Nephron progenitor cell (in vitro differentiated cells): ENCODE data around the gene DCST1.

Experiments used
- DNase-seq: peaks from one replicate; pipeline ENCODE4 v3.0.0; 2021
- H3K27ac Mint-ChIP-seq: 2 replicates; pipeline ENCODE4 v1.8.0; 2021; ENCODE audit warnings: mild to moderate bottlenecking, moderate library complexity, mixed read lengths
- H3K27me3 Mint-ChIP-seq: 2 replicates; pipeline ENCODE4 v1.8.0; 2021; ENCODE audit warnings: mild to moderate bottlenecking, low read depth, mixed read lengths; ENCODE audit not compliant: poor library complexity
- H3K36me3 Mint-ChIP-seq: 2 replicates; pipeline ENCODE4 v1.8.0; 2021; ENCODE audit warnings: low read depth, mixed read lengths
- H3K4me1 Mint-ChIP-seq: 2 replicates; pipeline ENCODE4 v1.8.0; 2021; ENCODE audit warnings: mixed read lengths
- H3K4me3 Mint-ChIP-seq: 2 replicates; pipeline ENCODE4 v1.8.0; 2021; ENCODE audit warnings: mild to moderate bottlenecking, moderate library complexity, mixed read lengths
- H3K9me3 Mint-ChIP-seq: 2 replicates; pipeline ENCODE4 v1.8.0; 2021; ENCODE audit warnings: mild to moderate bottlenecking, moderate library complexity, mixed read lengths
- TF ChIP-seq, protein P1 (sequence below): fragments of 200-600 bp; sonication (generic); IDR thresholded peaks from 2 replicates; pipeline ENCODE4 v1.5.0; 2021; ENCODE audit warnings: antibody characterized with exemption

DCST1 gene

DNA sequence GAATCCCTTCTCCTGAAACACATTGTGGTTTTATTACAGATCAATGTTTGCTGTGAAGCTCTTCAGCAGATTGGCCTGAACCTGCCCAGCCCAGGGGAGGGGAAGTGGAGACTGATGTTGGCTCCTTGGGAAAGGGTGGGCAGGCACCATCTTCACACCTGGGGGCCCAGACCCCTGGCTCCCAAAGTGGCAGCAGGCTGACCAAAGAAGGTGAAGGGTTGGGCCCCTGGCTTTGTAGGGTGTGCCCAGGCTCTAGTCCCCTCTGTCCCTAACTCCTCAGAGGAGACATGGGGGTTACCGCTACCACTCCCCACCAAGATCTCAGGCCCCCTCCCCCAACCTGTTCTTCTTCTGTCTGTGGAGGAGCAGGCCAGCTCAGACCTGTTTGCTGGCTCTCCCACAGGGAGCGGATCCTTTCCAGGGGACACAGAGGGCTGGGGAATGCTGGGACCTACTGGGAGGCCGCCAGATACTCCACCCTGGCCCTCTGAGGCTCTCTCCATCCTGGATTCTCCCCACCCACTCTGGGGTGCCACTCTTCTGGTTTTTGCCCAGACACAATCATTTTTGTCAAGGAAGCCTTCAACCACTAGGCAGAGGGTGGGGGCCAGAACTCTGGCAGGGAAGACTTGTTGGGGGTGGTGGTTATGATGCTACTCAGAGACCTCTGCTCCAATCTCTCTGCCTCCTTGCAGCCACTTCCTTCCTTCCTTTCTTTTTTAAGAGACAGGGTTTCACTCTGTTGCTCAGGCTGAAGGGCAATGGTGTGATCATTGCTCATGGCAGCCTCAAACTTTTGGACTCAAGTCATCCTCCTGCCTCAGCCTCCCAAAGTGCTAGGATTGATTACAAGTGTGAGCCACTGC, 40.0 kb downstream of the DCST1 start:
- H3K27ac Mint-ChIP-seq: no peak overlapping the region
- H3K27me3 Mint-ChIP-seq: peaks cover 13% of the 10 kb centered on the region
- TF ChIP-seq, protein P1, sequence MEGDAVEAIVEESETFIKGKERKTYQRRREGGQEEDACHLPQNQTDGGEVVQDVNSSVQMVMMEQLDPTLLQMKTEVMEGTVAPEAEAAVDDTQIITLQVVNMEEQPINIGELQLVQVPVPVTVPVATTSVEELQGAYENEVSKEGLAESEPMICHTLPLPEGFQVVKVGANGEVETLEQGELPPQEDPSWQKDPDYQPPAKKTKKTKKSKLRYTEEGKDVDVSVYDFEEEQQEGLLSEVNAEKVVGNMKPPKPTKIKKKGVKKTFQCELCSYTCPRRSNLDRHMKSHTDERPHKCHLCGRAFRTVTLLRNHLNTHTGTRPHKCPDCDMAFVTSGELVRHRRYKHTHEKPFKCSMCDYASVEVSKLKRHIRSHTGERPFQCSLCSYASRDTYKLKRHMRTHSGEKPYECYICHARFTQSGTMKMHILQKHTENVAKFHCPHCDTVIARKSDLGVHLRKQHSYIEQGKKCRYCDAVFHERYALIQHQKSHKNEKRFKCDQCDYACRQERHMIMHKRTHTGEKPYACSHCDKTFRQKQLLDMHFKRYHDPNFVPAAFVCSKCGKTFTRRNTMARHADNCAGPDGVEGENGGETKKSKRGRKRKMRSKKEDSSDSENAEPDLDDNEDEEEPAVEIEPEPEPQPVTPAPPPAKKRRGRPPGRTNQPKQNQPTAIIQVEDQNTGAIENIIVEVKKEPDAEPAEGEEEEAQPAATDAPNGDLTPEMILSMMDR: no peak
- DNase-seq: no peak
- H3K36me3 Mint-ChIP-seq: no peaks in the 10 kb centered on the region
- peaks cover 66% of the 10 kb centered on the region for H3K4me1 Mint-ChIP-seq
- H3K9me3 Mint-ChIP-seq: no peaks in the 10 kb centered on the region
- H3K4me3 Mint-ChIP-seq: no peak overlapping the region

DNA sequence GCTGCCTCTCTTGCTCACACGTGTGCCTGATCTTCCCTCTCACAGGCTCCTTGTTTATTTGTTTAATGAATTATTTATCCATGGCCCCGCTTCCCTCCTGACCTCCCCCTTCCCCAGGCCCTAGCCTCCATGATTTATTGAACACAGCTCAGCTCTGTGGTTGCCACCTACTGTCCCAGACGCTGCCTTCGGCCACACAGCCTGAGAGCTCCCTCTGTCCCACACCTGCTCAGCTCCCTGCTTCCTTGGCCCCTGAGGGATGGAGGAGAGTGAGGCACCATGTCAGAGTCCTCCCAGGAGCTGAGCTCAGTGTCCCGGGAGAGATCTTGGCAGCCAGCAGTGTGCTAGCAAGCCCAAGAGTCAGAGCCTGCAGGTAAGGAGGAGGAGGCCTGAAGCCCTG, 41.9 kb downstream of the DCST1 start:
- Mint-ChIP-seq H3K9me3 (no peaks in the 10 kb centered on the region), H3K36me3 (no peaks in the 10 kb centered on the region), H3K27me3 (peaks cover 12% of the 10 kb centered on the region), H3K4me1 (peaks cover 57% of the 10 kb centered on the region), H3K4me3 (peak overlapping the region; percentile 41), H3K27ac (no peak overlapping the region)
- DNase-seq: no peak
- TF ChIP-seq, protein P1: no peak

DNA sequence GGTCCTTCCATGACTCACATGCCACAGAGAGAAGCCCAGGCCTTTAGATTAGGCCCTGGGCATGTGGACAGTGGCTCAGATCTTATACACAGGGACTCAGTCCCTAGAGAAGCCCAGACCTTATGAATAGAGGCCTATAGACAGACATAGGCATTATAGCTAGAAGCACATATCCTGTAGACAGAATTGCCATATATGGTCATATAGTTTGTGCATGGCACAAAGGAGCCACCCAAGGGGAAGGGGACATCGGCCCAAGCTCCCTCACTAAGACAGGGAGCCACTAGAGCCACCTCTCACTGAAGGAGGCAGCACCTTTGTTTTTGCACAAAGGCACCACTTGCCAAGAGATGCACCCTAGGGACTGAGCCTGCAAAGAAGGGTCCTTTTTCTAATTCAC, 42.7 kb downstream of the DCST1 start:
- Mint-ChIP-seq H3K4me1 (peaks cover 57% of the 10 kb centered on the region), H3K9me3 (no peaks in the 10 kb centered on the region), H3K4me3 (no peak overlapping the region), H3K36me3 (no peaks in the 10 kb centered on the region), H3K27ac (no peak overlapping the region), H3K27me3 (peaks cover 16% of the 10 kb centered on the region)
- TF ChIP-seq, protein P1: no peak
- DNase-seq: no peak

DNA sequence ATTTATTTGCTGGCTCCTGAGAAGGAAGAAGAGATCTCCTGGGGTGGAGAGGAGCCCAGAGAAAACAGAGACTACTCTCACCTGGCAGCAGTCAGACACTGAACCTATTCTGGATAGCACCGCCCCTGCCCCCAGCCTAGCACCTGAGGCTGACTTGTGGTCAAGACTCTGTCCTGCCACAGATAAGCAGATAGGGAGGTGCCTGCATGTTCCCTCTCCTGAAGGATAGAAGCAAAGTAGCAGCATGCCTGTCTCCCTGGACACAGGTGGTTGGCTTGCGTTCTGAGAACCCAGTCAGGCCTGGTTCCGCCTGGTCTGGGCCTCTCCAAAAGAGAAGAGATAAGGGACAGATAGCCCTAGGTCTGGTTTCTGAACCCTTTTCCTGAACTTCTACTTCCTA, 43.7 kb downstream of the DCST1 start:
- no peaks in the 10 kb centered on the region for H3K9me3 Mint-ChIP-seq
- TF ChIP-seq, protein P1: no peak
- no peaks in the 10 kb centered on the region for H3K36me3 Mint-ChIP-seq
- DNase-seq: no peak
- H3K27ac Mint-ChIP-seq: no peak overlapping the region
- H3K4me3 Mint-ChIP-seq: peak overlapping the region; percentile 64
- peaks cover 55% of the 10 kb centered on the region for H3K4me1 Mint-ChIP-seq
- peaks cover 22% of the 10 kb centered on the region for H3K27me3 Mint-ChIP-seq

DNA sequence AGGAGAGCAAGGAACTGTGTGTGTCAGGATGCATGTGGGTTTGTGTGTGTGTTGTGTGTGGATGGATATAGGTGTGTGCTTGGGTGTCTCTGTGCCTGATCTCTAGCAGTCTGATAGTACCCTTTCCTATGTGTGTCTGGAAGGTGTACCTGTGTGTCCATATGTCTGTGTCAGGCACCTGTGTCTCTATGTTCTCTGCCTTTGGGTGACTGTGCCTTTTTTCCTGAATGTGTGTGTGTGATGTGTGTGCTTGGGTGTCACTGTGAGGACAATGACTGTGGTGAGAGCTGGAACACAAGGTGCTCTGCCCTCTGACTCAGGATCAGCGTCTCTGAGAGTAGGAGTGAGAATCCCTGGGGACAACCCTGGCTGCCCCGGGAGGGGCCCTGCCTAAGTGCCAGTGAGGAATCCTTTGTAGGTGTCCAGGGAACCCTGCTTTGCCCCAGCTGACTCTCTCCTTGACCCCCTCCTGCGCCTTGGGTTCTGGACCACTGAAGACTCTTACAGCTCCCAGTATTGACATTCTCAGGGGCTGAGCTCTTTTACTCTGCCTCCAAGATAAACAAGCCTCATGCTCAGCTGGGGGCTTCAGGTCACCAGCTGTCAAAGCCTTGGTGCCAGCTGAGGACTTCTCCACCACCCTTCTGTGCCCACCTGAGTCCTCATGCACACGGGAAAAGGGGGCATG, 44.3 kb downstream of the DCST1 start:
- Mint-ChIP-seq H3K4me3 (peak overlapping the region; percentile 95), H3K36me3 (no peaks in the 10 kb centered on the region), H3K27me3 (peaks cover 21% of the 10 kb centered on the region), H3K27ac (no peak overlapping the region), H3K9me3 (no peaks in the 10 kb centered on the region), H3K4me1 (peaks cover 58% of the 10 kb centered on the region)
- no peak for DNase-seq
- TF ChIP-seq, protein P1: no peak
